Fibroblast of lung (primary cell): ENCODE measurements around the gene GOLGA3.

Experiments used
- CTCF ChIP-seq, 2 donors: IDR thresholded peaks in 1 of 2; conservative IDR thresholded peaks in 1 of 2; 1 replicate in 1 of 2; 2 replicates in 1 of 2; pipeline ENCODE4 v1.5.1; 2011 to 2012; ENCODE audit warnings: low read length in 2 of 2, control low read depth in 1 of 2, inconsistent platforms in 1 of 2, low read depth in 1 of 2, mild to moderate bottlenecking in 1 of 2
- EZH2 ChIP-seq: IDR thresholded peaks from 2 replicates; pipeline ENCODE4 v1.5.1; 2012; ENCODE audit warnings: low read length, control low read depth, mild to moderate bottlenecking; ENCODE audit errors: missing control alignments

GRCh38 chr12:132841151-132841550, 12.5 kb upstream of the GOLGA3 start:
- TF ChIP-seq CTCF (conservative IDR thresholded peaks at IDR 0.05 in 1 of 2, IDR thresholded peaks at IDR 0.05 in 1 of 2; ENCODE audit: low read depth in 1 of 2, low read length in 2 of 2) (no peak), EZH2 (no peak)
